Dermis microvascular lymphatic vessel endothelial cell (primary cell): Measurements from ENCODE around the gene CTDSPL. TPM values are rescaled to one million over a fixed set of nuclear protein-coding genes. Genes with fewer than 3 reads are reported as not detected.
A peak's percentile ranks its signal among the peaks of the same experiment; 100 is the strongest.
"Not testable (repeated sequence)": the region's sequence is repeated elsewhere in the genome, so short reads cannot be mapped to it uniquely, and the experiment has no call there.

Experiments
- DNase-seq, 2 donors: peaks; one replicate each; pipeline versions ENCODE4 v3.0.0 to v3.0.0-alpha.2; 2010; ENCODE audit warnings: low read depth in 2 of 2
- total RNA-seq: library from RNA; depleted of rRNA; stranded (reverse); fragments of >200 nt; gene quantifications from 2 replicates; pipeline ENCODE4 v1.2.1, GENCODE V29; 2014

The CTDSPL gene
- total RNA-seq, 1 donor from 2014 or later: 102 TPM

DNA sequence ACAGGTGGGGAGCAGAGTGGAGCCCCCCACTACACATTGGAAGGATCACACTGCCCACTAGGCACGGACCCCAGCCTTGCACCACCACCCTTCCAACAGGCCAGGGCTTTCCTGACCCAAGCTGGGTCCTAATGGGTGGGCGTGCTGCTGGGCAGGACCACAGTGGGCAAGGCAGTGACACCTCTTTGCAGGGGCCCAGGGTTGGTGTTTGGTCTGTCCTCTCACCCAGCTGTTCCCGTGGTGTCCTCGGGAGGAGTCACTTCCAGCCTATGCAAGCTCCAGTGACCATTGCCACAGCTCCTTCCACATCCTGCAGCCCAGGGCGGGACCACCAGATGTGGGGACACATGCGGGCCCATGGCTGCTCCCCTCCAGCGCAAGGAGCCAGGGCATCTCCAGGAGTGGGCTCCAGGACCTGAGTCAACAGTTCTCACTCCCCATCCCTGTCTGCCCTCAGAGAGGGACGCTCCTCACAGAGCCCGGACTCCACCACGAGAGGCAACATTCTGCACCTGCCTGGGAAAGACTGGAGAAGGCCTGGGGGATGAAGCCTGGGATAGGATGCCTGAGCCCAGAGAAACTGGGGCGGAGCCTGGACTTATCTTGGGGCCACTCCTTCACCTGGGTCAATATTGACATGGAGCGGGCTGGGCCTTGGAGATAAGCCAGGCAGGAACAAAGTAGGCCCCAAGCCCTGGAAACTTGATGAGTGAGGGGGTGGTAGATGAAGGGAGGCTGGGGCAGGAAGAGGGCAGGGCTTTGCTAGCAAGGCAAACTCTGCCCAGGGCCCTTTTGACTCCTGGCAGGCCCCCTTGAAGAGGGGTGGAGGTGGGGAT, 125.0 kb downstream of the CTDSPL start:
- peak in 1 of 2 donors; percentile 19 for DNase-seq

DNA sequence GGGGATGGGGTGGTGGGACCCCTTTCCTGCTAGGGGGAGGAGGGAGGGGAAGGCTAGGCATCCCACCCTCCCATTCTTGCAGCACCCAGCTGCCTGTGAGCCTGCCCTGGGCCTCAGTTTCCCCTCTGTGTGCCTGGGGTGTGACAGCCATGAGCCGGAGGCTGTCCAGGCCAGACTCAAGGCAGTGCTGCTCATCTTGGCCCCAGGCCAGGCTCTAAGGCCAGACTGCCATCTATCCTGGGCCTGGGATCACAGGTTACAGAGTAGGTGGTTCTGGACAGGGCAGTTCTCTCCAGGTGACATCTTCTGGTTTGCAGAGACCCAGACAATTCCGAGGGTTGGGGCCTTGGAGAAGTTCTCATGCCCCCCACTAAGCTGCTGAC, 125.6 kb downstream of the CTDSPL start:
- no peak for DNase-seq

DNA sequence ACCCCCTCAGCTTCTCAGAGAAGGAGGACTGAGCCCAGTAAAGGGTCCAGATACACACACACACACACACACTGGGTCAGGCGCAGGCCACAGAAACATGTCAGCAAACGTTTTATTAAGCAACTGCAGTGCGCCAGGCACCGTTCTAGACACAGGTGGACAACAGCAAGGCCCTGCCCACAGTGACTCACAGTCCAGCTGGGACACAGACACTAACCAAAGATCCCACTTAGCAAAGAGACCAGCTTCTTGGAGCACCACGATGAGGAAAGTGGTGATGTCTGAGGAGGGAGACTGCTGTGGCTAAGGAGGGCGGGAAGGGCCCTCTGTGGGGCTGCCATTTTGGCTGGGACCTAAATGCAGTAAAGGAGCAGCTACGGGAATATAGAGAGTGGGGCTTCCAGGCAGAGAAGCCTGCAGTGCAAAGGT, 126.1 kb downstream of the CTDSPL start:
- DNase-seq: no peak

DNA sequence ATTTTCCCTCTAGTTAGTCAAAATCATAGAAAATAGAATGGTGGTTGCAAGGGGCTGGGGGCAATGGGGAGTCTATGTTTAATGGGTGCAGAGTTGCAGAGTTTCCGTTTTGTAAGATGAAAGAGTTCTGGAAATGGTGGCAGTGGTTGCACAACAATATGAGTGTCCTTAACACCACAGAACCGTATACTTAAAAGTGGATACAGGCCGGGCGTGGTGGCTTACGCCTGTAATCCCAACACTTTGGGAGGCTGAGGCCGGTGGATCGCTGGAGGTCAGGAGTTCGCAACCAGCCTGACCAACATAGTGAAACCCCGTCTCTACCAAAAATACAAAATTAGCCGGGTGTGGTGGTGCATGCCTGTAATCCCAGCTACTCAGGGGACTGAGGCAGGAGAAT, 126.7 kb downstream of the CTDSPL start:
- not testable (repeated sequence) for DNase-seq

DNA sequence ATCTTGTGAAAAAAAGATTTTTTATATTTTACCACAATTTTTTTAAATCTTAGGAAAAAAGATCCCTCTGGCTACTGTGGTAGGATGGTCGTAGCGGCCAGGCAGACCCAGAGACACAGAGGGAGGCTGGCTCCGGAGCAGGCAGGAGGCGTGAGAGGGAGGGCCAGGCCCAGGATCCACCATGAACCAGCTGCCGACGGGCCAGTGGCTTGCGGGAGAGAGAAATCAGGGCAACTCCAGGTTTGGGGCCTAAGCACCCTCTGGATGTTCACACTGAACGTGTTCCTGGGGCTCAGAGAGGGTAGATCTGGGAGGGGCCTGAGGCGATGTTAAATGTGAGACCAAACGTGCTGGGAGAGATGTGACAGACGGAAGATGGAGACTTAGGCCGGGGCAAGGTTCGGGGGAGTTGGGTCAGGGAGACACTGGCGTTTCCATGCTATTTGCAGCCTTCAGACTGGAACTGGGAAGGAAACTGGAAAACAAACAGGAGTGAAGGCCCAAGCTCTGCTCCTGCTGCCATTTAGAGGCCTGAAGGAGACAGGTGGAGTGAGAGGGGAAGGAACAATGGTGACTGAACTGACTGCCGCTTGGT, 127.3 kb downstream of the CTDSPL start:
- DNase-seq: no peak

DNA sequence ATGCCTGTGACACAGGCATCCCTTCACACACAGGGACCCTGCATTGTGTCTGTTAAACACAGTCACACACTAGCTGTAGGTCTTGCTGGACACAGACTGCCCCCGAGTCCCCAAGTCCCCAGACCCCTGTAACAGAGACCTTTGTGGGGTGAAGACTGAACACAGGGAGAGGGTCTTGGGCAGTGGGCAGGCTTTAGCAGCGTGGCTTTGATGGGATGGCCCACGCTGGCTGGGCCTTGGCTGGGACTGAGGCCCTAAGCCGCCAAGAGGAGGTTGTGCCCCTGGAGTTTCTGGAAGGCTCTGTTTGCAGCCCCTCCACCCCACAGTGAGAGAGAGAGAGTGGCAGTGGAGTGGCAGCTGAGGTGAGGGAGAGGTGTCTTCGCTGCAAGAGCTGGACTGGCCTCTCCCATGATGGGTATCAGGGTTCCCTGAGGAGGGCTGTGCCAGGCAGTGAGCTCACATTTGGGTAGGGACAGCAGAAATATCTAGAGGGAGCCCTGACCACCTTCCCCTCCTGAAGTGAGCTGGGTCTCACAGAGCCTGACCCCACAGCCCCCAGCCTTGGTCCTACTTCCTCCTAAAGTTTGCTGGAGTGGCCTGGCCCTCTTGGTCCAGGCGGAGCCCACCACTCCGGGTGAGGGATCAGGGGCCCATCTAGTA, 128.3 kb downstream of the CTDSPL start:
- DNase-seq: no peak

DNA sequence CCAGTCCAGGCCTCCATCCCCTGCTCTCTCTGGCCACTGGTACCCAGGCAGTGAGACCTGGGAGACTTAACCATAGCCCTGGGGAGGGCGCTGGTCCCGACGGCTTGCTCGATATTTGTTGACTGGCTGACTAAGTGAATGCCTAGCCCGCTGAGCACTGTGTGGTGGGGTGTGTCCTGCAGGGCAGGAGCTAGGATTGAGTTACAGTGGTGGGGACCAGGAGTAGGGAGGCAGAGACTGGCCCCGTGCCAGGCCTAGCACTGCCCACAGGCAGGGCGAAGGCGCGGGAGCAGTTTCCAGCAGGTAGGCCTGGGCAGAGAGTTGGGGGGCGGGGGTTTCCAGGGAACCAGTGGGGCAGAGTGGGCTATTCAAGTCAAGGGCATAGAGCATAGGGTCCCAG, 128.8 kb downstream of the CTDSPL start, which contains the start of gene VILL:
Gene VILL (plus strand): TSS at position 260 of the 400 bp plus-strand sequence. CDS start 2,887 bp downstream, outside the sequence.
- DNase-seq: no peak

DNA sequence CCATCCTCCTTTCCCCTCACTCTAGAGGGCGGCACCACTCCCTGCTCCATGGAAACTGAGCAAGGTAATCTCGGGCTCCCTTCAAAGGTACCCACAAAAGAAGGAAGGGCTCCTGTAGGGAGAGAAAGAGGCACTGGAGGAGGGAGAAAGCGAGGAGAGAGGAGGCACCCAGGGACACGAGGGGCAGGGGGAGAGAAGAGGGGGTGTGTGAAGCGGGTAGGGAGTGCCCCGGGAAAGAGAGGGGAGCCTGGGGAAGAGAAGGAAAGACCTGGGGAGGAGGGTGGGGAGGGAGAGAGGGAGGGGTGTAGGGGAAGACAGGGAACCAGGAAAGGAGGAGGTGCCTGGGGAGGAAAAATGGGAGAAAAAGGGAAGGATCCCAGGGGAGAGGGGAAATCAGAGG, 129.4 kb downstream of the CTDSPL start:
- DNase-seq: no peak

DNA sequence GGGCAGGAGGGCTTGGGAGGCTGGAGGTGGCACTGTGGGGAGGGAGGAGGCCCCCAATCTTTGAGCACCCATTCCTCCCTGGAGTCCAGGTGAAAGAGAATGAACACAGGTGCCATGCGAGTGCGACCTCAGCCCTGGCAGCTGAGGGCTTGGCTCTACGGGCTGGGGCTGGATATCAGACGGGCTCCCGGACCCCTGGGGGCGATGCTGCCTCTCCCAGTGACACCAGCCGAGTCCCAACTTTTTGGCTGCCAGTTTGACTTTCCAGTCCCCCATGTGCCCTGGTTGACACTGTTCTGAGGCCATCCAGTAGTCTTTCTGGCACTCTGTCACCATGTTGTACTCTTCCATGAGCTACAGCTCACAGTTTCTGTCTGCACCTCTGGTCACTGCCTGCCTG, 130.1 kb downstream of the CTDSPL start:
- no peak for DNase-seq

DNA sequence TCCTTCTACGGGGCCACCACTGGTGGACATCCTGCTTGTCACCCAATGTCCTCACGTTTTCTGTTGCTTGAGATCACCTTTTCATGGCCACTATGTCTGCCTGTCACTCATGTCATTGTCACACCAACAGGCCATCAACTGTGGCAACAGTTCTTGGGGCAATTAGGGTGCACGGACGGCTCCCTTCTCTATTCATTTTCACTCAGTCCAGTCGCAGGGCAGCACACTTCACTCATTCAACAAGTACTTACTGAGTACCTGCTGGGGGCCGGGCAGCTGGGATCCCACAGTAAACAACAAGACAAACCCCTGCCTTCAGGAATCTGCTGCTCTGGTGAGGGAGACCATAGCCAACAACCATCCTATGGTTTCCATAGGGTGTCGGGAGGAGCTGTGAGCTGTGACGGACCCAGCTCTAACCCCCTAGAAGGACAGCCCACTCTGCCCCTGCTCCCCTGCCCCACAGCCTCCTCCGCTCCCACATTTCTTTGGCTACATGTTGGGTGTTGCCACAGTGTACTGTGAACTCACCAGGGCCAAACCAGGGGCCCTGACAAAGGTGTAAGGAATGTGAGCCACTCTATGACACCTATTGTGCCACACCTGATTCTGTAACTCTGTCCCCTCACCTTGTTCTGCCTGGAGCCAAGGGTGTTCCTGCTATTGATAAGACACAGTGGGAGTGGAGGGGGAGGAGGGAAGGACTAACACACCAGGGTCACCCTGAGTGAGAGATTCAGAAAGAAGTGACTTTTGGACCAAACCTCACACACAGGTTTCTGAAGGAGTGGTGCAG, 130.8 kb downstream of the CTDSPL start:
- DNase-seq: no peak

DNA sequence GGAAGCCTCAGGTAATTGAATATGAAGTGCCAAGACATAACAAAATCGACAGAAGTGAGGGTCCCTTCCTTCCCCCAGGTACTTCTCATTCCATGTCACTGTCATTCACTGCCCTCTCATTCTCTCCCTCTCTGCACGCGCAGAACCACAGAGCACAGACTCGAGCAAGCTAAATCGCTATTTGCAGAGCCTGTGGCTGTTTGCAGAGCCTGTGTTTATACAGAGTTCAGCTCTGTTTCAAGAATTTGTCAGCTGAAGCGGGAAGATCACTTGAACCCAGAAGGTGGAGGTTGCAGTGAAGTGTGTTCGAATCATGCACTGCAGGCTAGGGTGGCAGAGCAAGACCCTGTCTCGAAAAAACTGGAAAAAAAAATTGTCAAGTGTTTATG, 131.4 kb downstream of the CTDSPL start:
- no peak for DNase-seq

DNA sequence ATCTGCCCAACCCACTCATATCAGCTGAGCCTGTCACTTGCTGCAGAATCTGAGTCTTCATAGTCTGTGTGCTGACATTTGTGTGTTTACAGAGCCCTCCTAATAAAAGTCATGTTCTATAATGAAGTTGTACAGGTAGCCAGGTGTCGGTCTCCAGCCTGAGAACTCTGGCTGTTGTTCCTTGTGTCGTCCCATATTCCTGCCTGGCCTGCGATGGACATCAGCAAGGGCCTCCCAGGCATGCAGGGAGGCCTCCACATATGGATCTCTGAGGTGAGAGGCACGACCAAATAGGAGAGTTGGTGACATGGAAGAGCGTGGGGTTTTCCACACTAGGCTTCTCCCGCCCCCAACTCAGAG, 131.8 kb downstream of the CTDSPL start:
- no peak for DNase-seq

DNA sequence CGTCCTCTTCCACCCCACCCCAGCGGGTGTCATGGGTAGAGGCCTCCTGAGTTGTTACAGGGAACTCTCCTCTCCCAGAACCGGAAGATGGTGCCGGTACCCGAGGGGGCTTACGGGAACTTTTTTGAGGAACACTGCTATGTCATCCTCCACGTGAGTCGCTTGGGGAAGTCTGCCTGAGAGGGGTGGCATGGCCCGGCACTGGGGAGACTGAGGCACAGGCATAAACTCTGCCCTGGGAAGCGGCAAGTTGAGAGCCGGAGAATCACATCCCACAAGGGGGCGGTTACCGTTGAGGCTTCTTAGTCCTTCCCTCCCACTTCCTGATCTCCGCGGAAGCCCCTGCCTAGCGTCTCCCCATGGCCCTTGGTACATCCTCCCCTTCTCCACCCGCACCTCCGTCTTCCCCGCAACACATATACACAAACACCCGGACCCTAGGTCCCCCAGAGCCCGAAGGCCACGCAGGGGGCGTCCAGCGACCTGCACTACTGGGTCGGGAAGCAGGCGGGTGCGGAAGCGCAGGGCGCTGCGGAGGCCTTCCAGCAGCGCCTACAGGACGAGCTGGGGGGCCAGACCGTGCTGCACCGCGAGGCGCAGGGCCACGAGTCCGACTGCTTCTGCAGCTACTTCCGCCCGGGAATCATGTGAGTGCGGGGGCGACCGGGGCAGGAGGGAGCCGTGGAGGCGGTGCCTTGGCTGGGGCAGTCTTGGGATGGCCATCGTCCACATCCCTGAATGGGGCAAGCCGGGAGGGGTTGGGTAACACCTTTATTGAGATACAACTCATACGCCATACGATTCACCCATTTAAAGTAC, 132.3 kb downstream of the CTDSPL start:
- DNase-seq: peak; percentile 6 to 78

DNA sequence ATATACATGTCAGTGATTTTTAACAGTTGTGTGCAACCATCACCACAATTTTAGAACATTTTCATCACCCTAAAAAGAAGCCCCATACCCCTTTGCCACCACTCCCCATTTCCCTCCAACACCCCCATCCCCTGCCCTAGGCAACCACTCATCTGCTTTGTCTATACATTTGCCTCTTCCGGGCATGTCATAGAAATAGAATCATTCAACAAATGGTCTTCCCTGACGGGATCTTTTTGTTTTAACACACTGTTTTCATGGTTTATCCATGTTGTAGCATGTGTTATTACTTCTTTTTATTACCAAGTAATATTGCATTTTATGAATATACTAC, 132.9 kb downstream of the CTDSPL start:
- no peak for DNase-seq

DNA sequence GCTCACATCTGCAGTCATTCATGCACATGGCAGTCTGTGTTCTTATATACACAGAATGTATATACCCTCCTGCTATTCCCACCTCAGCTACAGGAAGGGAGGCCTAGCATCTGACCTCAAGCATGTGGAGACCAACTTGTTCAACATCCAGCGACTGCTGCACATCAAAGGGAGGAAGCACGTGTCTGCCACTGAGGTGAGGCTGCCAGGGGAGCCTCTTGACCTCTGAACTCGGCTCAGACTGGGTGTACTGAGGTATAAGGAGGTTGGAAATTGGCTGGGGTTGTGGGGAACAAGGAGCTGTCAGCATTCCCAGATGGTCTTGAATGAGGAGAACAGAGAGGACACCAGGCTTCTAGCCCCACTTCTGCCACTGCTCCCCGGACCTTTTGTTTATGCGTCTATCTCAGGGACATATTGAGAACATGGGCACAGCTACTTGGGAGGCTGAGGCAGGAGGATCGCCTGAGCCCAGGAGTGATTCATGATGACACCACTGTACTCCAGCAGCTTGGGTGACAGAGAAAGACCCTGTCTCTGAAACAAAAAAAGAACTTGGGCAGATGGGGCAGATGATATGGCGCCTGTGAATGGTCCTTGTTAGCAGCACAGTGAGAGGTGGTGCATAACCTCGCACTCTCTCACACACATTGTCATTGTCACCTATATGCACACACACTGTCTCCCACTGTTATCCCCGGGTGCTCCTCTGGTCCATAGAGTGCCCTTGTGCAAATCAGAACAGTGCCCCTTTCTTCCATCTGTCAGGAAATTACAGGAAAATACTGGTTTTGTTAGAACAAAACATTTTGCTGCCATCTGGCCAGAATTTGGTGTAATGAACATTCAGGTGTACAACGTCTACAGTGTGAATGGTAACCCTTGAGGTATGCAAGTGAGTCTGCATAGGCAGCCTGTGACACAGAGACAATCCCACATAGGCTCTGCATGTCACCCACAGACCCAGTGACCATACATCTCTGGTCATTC, 134.3 kb downstream of the CTDSPL start:
- no peak for DNase-seq

DNA sequence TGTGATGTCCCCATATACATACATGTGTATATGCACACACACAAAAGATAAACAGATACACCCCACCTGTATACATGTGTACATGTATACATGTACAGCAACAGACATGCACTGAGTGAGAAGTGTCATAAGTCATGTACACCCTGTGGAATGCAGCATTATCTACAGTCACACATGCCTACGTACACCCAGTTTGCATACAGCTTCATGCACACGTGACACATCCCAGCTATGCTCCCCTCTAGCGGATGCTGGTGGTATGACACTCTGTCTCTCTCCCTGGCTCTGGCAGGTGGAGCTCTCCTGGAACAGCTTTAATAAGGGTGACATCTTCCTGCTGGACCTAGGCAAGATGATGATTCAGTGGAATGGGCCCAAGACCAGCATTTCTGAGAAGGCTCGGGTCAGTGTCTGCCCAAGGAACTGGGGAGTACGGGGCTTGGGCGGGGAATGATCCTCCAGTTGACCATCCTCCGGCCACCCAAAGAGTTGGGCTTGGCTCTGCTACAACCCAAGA, 135.2 kb downstream of the CTDSPL start:
- peak; percentile 72 to 82 for DNase-seq

DNA sequence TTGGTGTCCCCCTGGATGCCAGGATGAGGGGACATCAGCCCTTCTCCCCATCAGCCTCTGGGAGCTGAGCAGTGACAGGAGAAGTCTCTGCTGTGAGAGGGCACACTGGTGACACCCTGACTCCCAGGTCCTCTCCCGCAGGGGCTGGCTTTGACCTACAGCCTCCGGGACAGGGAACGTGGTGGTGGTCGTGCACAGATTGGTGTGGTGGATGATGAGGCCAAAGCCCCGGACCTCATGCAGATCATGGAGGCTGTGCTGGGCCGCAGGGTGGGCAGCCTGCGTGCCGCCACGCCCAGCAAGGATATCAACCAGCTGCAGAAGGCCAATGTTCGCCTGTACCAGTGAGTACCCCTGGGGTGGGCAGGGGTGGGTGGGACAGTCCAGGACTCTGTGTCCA, 135.7 kb downstream of the CTDSPL start:
- DNase-seq: no peak

DNA sequence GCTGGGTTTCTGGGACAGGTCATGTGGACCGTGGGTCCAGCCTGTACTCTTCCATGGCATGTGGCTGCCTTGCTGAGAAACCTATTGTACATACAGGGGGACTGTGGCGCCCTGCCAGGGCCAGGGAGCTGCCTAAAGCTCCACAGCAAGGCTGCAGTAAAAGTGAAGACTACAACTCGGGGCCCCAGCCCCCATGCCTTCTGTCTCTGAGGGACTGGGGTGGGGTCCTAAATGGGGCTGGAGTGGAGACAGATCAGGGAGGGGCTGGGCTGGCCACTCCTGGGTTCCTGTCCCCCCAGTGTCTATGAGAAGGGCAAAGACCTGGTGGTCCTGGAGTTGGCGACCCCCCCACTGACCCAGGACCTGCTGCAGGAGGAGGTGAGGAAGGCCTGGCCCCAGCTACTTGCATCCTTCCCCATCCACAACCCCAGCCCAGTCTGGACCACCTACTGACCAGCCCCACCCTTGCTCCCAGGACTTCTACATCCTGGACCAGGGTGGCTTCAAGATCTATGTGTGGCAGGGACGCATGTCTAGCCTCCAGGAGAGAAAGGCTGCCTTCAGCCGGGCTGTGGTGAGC, 136.2 kb downstream of the CTDSPL start:
- DNase-seq: no peak

DNA sequence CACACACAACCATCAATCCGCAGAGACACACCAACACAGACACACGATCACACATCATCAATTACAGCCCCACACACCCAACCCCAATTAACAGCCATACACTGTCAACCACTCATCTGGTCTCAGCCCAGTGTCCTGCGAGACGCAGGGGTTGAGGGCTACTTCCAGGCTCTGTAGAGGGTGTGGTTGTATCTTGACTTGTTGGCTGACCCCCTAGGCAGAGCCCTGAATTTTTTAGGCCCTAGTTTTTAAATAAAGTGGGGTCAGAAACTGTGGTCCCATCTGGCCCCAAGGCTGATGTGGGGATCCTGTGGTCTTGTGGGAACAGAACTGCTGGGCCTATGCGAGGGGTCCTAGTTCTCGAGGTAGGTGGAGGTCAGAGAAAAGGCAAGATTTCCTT, 138.2 kb downstream of the CTDSPL start:
- DNase-seq: no peak
